SH-SY5Y (cell line): ENCODE results near the gene SLC25A42.

Source experiments
- GATA2 ChIP-seq: IDR thresholded peaks from 2 replicates; pipeline ENCODE4 v1.6.1; 2011; ENCODE audit warnings: mild to moderate bottlenecking, low read depth, low read length
- GATA3 ChIP-seq: IDR thresholded peaks from 2 replicates; pipeline ENCODE4 v1.6.1; 2011; ENCODE audit warnings: low read depth, mild to moderate bottlenecking, low read length, moderate library complexity

DNA sequence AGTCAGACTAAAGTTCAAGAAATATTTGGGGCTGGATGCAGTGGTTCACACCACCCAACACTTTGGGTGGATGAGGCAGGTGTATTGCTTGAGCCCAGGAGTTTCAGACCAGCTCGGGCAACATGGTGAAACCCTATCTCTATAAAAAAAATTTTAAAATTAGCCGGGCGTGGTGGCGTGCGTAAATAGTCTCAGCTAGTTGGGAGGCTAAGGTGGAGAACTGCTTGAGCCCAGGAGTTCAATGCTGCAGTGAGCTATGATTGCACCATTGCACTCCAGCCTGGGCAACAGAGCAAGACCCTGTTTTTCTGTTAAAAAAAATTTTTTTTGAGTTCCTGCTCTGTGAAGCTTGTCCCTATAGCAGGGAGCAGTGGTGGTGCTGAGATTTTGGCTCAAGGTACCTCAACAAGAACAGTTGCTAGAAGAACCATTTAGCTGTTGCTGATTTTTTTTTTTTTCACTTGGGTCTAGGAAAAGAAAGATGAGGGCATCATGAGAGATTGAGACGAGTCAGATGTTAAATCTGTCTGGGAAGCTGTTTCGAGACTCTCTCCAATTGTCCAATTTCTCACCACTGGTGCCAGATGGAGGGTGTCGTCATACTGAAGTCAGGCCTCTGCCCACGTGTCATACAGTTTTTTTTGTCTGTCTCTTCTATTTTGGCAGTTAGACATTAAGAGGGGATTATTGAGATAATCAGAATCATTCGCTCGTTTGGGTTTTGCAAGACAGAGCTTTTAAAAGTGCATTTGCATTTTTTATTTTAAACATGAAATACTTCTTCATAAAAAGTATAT, 3.7 kb downstream of the SLC25A42 start:
- TF ChIP-seq GATA2: no peak
- TF ChIP-seq GATA3: no peak
